Neutrophil (primary cell): ENCODE results near the gene DCST1.
"Not testable (repeated sequence)": the region's sequence is repeated elsewhere in the genome, so short reads cannot be mapped to it uniquely, and the experiment has no call there.

ENCODE experiments used
- H3K27ac ChIP-seq: fragments of 200-600 bp; sonication (generic); 2 replicates; pipeline ENCODE4 v1.5.1; 2016; ENCODE audit warnings: mild to moderate bottlenecking, moderate library complexity
- H3K27me3 ChIP-seq: fragments of 200-600 bp; sonication (generic); 2 replicates; pipeline ENCODE4 v1.6.0; 2016; ENCODE audit warnings: mild to moderate bottlenecking
- H3K36me3 ChIP-seq: fragments of 200-600 bp; sonication (generic); 2 replicates; pipeline ENCODE4 v1.5.1; 2017
- H3K4me1 ChIP-seq, 2 experiments: fragments of 200-600 bp in 1 of 2; sonication (generic) in 1 of 2; 1 replicate in 1 of 2; 2 replicates in 1 of 2; pipeline versions ENCODE4 v1.5.1 to v1.6.1; 2013 to 2016; ENCODE audit warnings: low read depth in 1 of 2, low read length in 1 of 2, mild to moderate bottlenecking in 1 of 2, moderate library complexity in 1 of 2; ENCODE audit not compliant: control insufficient read depth in 1 of 2, insufficient read depth in 1 of 2
- H3K4me3 ChIP-seq, 2 experiments: fragments of 200-600 bp in 1 of 2; sonication (generic) in 1 of 2; 1 replicate in 1 of 2; 2 replicates in 1 of 2; pipeline ENCODE4 v1.5.1; 2013 to 2016; ENCODE audit warnings: low read depth in 1 of 2, low read length in 1 of 2, mild to moderate bottlenecking in 1 of 2, moderate library complexity in 1 of 2
- H3K9me3 ChIP-seq: fragments of 200-600 bp; sonication (generic); 2 replicates; pipeline ENCODE4 v1.5.1; 2016
- CTCF ChIP-seq: fragments of 200-600 bp; sonication (generic); IDR thresholded peaks from 2 replicates; pipeline ENCODE4 v1.5.1; 2016; ENCODE audit warnings: antibody characterized with exemption

Gene DCST1

GRCh38 chr1:154992721-154993571, 40.7 kb upstream of the DCST1 start:
- H3K27ac ChIP-seq: no peak overlapping the region
- H3K36me3 ChIP-seq: peaks cover 19% of the 10 kb centered on the region
- no peak overlapping the region for H3K4me3 ChIP-seq
- H3K9me3 ChIP-seq: no peaks in the 10 kb centered on the region
- no peak for TF ChIP-seq CTCF
- peaks cover 11 to 12% of the 10 kb centered on the region in 2 experiments for H3K4me1 ChIP-seq
- H3K27me3 ChIP-seq: no peaks in the 10 kb centered on the region

GRCh38 chr1:154993572-154994268, 39.9 kb upstream of the DCST1 start, which contains the start of gene LENEP:
TSS of gene LENEP (plus strand) at chr1:154993586. CDS start at chr1:154993608, 22 bp downstream.
- no peak within 1 kb of the TSS for H3K4me3 ChIP-seq
- no peak within 1 kb of the TSS for H3K27ac ChIP-seq
- peaks cover 16 to 17% of the 10 kb centered on the region in 2 experiments for H3K4me1 ChIP-seq
- peaks cover 11% of the 10 kb centered on the region for H3K36me3 ChIP-seq
- no peaks in the 10 kb centered on the region for H3K27me3 ChIP-seq
- H3K9me3 ChIP-seq: no peaks in the 10 kb centered on the region
- no peak for TF ChIP-seq CTCF

- H3K27me3 ChIP-seq: no peaks in the 10 kb centered on the region
- TF ChIP-seq CTCF: no peak
- no peaks in the 10 kb centered on the region for H3K9me3 ChIP-seq
- peaks cover 7% of the 10 kb centered on the region for H3K36me3 ChIP-seq
- H3K4me3 ChIP-seq: no peak overlapping the region
- peaks cover 21 to 22% of the 10 kb centered on the region in 2 experiments for H3K4me1 ChIP-seq
- no peak overlapping the region for H3K27ac ChIP-seq
Measured at GRCh38 chr1:154994269-154994587, 39.4 kb upstream of the DCST1 start.

- H3K36me3 ChIP-seq: peaks cover 4% of the 10 kb centered on the region
- TF ChIP-seq CTCF: no peak
- no peaks in the 10 kb centered on the region for H3K27me3 ChIP-seq
- no peaks in the 10 kb centered on the region for H3K9me3 ChIP-seq
- H3K27ac ChIP-seq: no peak overlapping the region
- peaks cover 24 to 26% of the 10 kb centered on the region in 2 experiments for H3K4me1 ChIP-seq
- no peak overlapping the region for H3K4me3 ChIP-seq
Measured at GRCh38 chr1:154994591-154994990, 39.0 kb upstream of the DCST1 start.

GRCh38 chr1:154995301-154995983, 38.2 kb upstream of the DCST1 start:
- H3K36me3 ChIP-seq, H3K27ac ChIP-seq, H3K4me3 ChIP-seq, H3K27me3 ChIP-seq, H3K9me3 ChIP-seq: not testable (repeated sequence)
- H3K4me1 ChIP-seq: peaks cover 33 to 34% of the 10 kb centered on the region in 2 experiments
